Measurements from ENCODE around the gene PRSS48. TPM values are rescaled to one million over a fixed set of nuclear protein-coding genes. Genes with fewer than 3 reads are reported as not detected.

The PRSS48 gene, protein sequence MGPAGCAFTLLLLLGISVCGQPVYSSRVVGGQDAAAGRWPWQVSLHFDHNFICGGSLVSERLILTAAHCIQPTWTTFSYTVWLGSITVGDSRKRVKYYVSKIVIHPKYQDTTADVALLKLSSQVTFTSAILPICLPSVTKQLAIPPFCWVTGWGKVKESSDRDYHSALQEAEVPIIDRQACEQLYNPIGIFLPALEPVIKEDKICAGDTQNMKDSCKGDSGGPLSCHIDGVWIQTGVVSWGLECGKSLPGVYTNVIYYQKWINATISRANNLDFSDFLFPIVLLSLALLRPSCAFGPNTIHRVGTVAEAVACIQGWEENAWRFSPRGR
- not detected for total RNA-seq
- long read RNA-seq: 0 reads

DNA sequence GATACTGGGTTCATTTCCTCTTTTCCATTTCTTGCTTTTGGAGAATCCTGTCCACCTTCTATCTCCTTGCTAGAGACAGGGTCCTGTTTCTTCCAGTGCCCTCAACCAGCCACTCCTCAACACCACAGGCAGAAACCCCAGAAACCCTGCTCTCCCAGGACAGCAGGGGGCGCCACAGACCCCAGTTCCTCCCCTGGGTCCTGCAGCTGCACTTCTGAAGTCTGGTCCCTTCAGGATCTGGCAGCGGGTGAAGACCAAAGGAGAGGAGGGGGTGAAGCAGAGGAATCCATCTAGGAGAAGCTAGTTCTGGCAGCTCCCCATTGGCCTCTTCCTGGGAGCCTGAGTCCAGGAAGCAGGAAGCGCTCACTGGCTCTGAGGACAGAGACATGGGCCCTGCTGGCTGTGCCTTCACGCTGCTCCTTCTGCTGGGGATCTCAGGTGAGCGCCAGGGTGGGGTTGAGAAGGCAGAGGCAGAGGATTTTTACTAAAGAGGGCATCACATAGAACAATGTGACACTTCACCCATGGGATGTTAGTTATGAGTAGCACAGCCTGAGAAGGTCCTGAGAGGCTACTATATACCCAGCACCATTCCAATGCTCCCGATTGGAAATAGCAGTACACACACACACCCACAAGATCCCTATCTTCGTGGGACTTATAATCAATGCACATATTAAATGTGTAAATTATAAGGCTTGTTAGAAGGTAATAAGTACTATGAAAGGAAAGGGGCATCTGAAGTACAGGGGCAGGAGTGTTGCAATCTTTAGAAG, at the start of gene PRSS48:
TSS of gene PRSS48 (plus strand) at position 375 of the 776 bp plus-strand sequence. CDS start at position 387, 12 bp downstream.
- no peaks in the 10 kb centered on the region for H3K9me3 ChIP-seq (replicated peaks)
- peaks cover 68% of the 10 kb centered on the region for H3K4me1 ChIP-seq
- H3K4me3 ChIP-seq: no peak within 1 kb of the TSS
- no peak within 1 kb of the TSS for H3K27ac ChIP-seq (replicated peaks)
- intact Hi-C loops (cut with micrococcal nuclease): loop anchor here (10.0 kb wide), 1 partner anchor 88 kb away; no protein-coding TSS in a partner anchor
- H3K27me3 ChIP-seq (ENCODE audit: low read depth): no peaks in the 10 kb centered on the region
- peak; percentile 63 for DNase-seq
- TF ChIP-seq, protein P1, sequence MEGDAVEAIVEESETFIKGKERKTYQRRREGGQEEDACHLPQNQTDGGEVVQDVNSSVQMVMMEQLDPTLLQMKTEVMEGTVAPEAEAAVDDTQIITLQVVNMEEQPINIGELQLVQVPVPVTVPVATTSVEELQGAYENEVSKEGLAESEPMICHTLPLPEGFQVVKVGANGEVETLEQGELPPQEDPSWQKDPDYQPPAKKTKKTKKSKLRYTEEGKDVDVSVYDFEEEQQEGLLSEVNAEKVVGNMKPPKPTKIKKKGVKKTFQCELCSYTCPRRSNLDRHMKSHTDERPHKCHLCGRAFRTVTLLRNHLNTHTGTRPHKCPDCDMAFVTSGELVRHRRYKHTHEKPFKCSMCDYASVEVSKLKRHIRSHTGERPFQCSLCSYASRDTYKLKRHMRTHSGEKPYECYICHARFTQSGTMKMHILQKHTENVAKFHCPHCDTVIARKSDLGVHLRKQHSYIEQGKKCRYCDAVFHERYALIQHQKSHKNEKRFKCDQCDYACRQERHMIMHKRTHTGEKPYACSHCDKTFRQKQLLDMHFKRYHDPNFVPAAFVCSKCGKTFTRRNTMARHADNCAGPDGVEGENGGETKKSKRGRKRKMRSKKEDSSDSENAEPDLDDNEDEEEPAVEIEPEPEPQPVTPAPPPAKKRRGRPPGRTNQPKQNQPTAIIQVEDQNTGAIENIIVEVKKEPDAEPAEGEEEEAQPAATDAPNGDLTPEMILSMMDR (IDR thresholded peaks at IDR 0.05; ENCODE audit: borderline replicate concordance): peak; percentile 81
- no peaks in the 10 kb centered on the region for H3K36me3 ChIP-seq

DNA sequence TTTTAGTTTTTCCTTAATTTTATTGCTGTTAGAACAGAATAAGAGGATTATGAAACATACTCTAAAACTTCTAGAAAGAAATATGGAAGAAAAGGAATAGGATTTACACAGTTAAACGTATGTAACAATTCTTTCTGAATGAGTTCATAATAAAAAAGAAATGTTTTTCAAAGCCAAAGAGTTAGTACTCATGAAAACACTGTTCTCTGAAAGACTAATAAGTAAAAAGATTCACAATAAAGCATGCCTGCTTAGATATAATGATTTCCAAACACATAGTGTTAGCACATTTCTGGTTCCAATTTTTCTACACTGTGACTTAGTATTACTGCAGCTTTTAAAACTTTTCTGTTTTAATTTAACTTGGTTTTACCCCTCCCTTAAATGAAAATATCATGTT, 49.8 kb upstream of the PRSS48 start:
- H3K4me1 ChIP-seq: peaks cover 42% of the 10 kb centered on the region

DNA sequence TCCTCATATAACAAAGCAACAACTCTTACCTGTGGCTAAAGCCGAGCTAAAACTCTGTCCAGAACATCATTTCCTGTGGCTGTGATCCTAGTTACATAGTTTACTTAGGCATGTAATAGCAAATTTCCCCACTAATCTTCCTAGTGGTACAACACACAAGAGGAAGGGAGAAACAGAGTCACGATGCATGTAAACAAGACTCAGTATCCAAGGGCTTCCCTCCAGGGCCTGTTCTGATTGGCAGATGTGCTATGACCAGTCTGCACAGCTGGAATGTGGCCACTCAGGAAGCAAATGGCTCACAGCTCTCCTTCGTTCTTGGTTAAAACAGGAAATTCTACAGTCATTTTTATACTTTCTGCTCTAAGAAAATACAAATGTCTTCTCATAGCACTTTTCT, 49.2 kb upstream of the PRSS48 start:
- H3K36me3 ChIP-seq: peaks cover 10% of the 10 kb centered on the region
- peaks cover 46% of the 10 kb centered on the region for H3K4me1 ChIP-seq
- DNase-seq: peak; percentile 58
- peak overlapping the region; percentile 57 for H3K4me3 ChIP-seq
- TF ChIP-seq, protein P1 (IDR thresholded peaks at IDR 0.05; ENCODE audit: borderline replicate concordance): no peak
- H3K27ac ChIP-seq (replicated peaks): peak overlapping the region; percentile 85
- no peaks in the 10 kb centered on the region for H3K9me3 ChIP-seq (replicated peaks)
- H3K27me3 ChIP-seq (ENCODE audit: low read depth): no peaks in the 10 kb centered on the region
- intact Hi-C loops (cut with micrococcal nuclease): no loop called here

More for the DNA sequence above, 49.8 kb upstream of the PRSS48 start:
- peak overlapping the region; percentile 85 for H3K27ac ChIP-seq (replicated peaks)
- TF ChIP-seq, protein P1 (IDR thresholded peaks at IDR 0.05; ENCODE audit: borderline replicate concordance): no peak
- peaks cover 10% of the 10 kb centered on the region for H3K36me3 ChIP-seq
- no peak for DNase-seq
- no peaks in the 10 kb centered on the region for H3K27me3 ChIP-seq (ENCODE audit: low read depth)
- H3K9me3 ChIP-seq (replicated peaks): no peaks in the 10 kb centered on the region
- H3K4me3 ChIP-seq: peak overlapping the region; percentile 57
- intact Hi-C loops (cut with micrococcal nuclease): no loop called here

DNA sequence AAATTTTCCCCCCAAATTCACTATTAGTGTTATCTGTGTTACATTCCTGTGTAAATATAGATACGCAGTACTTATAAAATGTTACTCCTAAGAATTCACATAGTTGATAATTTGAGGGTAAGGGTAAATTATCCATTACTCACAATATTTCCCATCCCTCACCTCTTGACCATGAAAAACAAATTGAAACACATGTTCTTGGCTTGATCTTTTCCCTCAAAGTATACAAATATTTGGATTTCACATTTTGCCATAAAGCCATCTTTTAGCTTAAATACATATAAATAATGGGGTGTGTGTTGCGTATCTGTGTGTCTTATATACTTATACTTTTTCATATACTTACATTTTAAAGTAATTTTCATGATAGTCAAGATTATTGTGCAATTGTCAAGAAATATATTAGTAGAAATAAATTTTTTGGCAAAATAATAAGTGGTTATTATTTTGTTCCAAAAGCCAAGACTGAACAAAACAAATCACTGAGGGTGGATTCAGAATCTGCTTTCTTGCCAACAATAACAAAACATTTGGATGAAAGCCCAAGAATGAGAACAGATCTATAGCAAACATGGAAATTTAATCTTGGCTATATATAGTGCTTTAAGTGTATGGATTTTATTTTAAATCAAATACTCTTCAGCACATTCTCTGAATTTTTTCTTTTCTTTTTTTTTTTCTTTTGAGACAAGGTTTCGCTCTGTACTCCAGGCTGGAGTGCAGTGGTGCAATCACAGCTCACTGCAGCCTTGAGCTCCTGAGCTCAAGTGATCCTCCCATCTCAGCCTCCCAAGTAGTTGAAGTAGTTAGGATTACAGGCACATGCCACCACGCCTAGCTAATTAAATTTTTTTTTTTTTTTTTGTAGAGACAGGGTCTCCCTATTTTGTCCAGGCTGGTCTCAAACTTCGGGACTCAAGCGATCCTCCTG, 48.5 kb upstream of the PRSS48 start:
- intact Hi-C loops (cut with micrococcal nuclease): no loop called here
- Histone ChIP-seq H3K4me3 (peak overlapping the region; percentile 57), H3K27ac (replicated peaks) (peak overlapping the region; percentile 85), H3K36me3 (peaks cover 10% of the 10 kb centered on the region), H3K27me3 (ENCODE audit: low read depth) (no peaks in the 10 kb centered on the region), H3K4me1 (peaks cover 49% of the 10 kb centered on the region), H3K9me3 (replicated peaks) (no peaks in the 10 kb centered on the region)
- DNase-seq: no peak
- TF ChIP-seq, protein P1 (IDR thresholded peaks at IDR 0.05; ENCODE audit: borderline replicate concordance): no peak
